ENCODE measurements around the gene SAMD1.
A peak's percentile ranks its signal among the peaks of the same experiment; 100 is the strongest.

Gene SAMD1

GRCh38 chr19:14113762-14114414 lies 23.3 kb upstream of the SAMD1 start:
- no peak for DNase-seq

GRCh38 chr19:14112809-14113385 lies 22.3 kb upstream of the SAMD1 start:
- DNase-seq: no peak

- DNase-seq: peak; percentile 33
Measured at GRCh38 chr19:14112051-14112808, 21.7 kb upstream of the SAMD1 start.

GRCh38 chr19:14111486-14111885 lies 20.9 kb upstream of the SAMD1 start:
- no peak for DNase-seq

- DNase-seq: no peak
Measured at GRCh38 chr19:14110650-14111049, 20.1 kb upstream of the SAMD1 start.

GRCh38 chr19:14107581-14108461 lies 17.3 kb upstream of the SAMD1 start:
- DNase-seq: no peak

GRCh38 chr19:14106840-14107239 lies 16.3 kb upstream of the SAMD1 start:
- DNase-seq: no peak

- no peak for DNase-seq
Measured at GRCh38 chr19:14105680-14106079, 15.1 kb upstream of the SAMD1 start.

GRCh38 chr19:14103310-14103709 lies 12.8 kb upstream of the SAMD1 start:
- DNase-seq: no peak

- no peak for DNase-seq
Measured at GRCh38 chr19:14102756-14103155, 12.2 kb upstream of the SAMD1 start.

- no peak for DNase-seq
Measured at GRCh38 chr19:14102102-14102696, 11.6 kb upstream of the SAMD1 start.

- DNase-seq: no peak
Measured at GRCh38 chr19:14101003-14101545, 10.5 kb upstream of the SAMD1 start.

- no peak for DNase-seq
Measured at GRCh38 chr19:14097532-14098151, 7.1 kb upstream of the SAMD1 start.

- no peak for DNase-seq
Measured at GRCh38 chr19:14096272-14096992, 5.9 kb upstream of the SAMD1 start.

- no peak for DNase-seq
Measured at GRCh38 chr19:14094854-14095253, 4.3 kb upstream of the SAMD1 start.

- no peak for DNase-seq
Measured at GRCh38 chr19:14093117-14093823, 2.7 kb upstream of the SAMD1 start.

GRCh38 chr19:14091813-14092462 lies 1.4 kb upstream of the SAMD1 start:
- no peak for DNase-seq

- peak; percentile 72 for DNase-seq
Measured at GRCh38 chr19:14091081-14091812, 696 bp upstream of the SAMD1 start.
